CD4-positive, alpha-beta memory T cell (primary cell): Measurements from ENCODE around the gene MAN1A1. TPM values are rescaled to one million over a fixed set of nuclear protein-coding genes. Genes with fewer than 3 reads are reported as not detected.
"Not testable (repeated sequence)": the region's sequence is repeated elsewhere in the genome, so short reads cannot be mapped to it uniquely, and the experiment has no call there.

ENCODE experiments used
- CTCF ChIA-PET: fragments of 350-600 bp; sonication (Branson Sonifier 250); formaldehyde crosslinking; loops from one replicate; lab custom pipeline; 2021; ENCODE audit warnings: inconsistent platforms; ENCODE audit not compliant: partially characterized antibody; lab: Charles Lee
- POLR2A ChIA-PET: fragments of 350-600 bp; sonication (Branson Sonifier 250); formaldehyde crosslinking; loops from one replicate; lab custom pipeline; 2021; ENCODE audit not compliant: partially characterized antibody; lab: Charles Lee
- DNase-seq, 5 donors: peaks; one replicate each; pipeline versions ENCODE4 v3.0.0 to v3.0.0-alpha.2; 2020 to 2022; ENCODE audit warnings: mixed read lengths in 1 of 5
- H3K27ac ChIP-seq: one replicate; pipeline ENCODE4 v1.7.0; 2013; ENCODE audit warnings: low read depth, low read length
- H3K27me3 ChIP-seq: 2 replicates; pipeline ENCODE4 v1.7.0; 2013; ENCODE audit warnings: mild to moderate bottlenecking, low read length, moderate library complexity; ENCODE audit not compliant: insufficient read depth
- H3K36me3 ChIP-seq: 2 replicates; pipeline ENCODE4 v1.7.0; 2013; ENCODE audit warnings: mild to moderate bottlenecking, low read length, moderate library complexity; ENCODE audit not compliant: insufficient read depth
- H3K4me1 ChIP-seq: 2 replicates; pipeline ENCODE4 v1.7.0; 2013; ENCODE audit warnings: mild to moderate bottlenecking, low read length, moderate library complexity; ENCODE audit not compliant: insufficient read depth
- H3K4me3 ChIP-seq, 2 donors: one replicate each; pipeline ENCODE4 v1.7.0; 2013; ENCODE audit warnings: low read length in 2 of 2, mild to moderate bottlenecking in 1 of 2
- H3K9me3 ChIP-seq, 2 donors: one replicate each; pipeline ENCODE4 v1.7.0; 2013; ENCODE audit warnings: low read length in 2 of 2, control low read depth in 1 of 2; ENCODE audit not compliant: control insufficient read depth in 1 of 2
- H3K27ac Mint-ChIP-seq, 7 donors: one replicate each; pipeline ENCODE4 v1.8.0; 2020 to 2021; ENCODE audit warnings: mixed read lengths in 7 of 7, mild to moderate bottlenecking in 6 of 7, inconsistent platforms in 3 of 7, moderate library complexity in 3 of 7
- H3K27me3 Mint-ChIP-seq, 2 donors: one replicate each; pipeline ENCODE4 v1.8.0; 2020 to 2021; ENCODE audit warnings: mixed read lengths in 2 of 2
- H3K36me3 Mint-ChIP-seq, 2 donors: one replicate each; pipeline ENCODE4 v1.8.0; 2020 to 2021; ENCODE audit warnings: mixed read lengths in 2 of 2, inconsistent platforms in 1 of 2, mild to moderate bottlenecking in 1 of 2
- H3K4me1 Mint-ChIP-seq, 4 donors: one replicate each; pipeline ENCODE4 v1.8.0; 2020 to 2021; ENCODE audit warnings: mixed read lengths in 4 of 4, mild to moderate bottlenecking in 1 of 4
- H3K4me3 Mint-ChIP-seq, 8 donors: one replicate each; pipeline ENCODE4 v1.8.0; 2020 to 2021; ENCODE audit warnings: mixed read lengths in 8 of 8, mild to moderate bottlenecking in 7 of 8, moderate library complexity in 6 of 8, inconsistent platforms in 3 of 8
- H3K9me3 Mint-ChIP-seq, 8 donors: one replicate each; pipeline ENCODE4 v1.8.0; 2020 to 2021; ENCODE audit warnings: mixed read lengths in 8 of 8, mild to moderate bottlenecking in 5 of 8, inconsistent platforms in 3 of 8, moderate library complexity in 1 of 8
- intact Hi-C: fragments of 100-400 bp; cut with micrococcal nuclease; formaldehyde crosslinking; loops from one replicate; pipeline ENCODE4 v1.15.1; 2023
- polyA plus RNA-seq, 2 donors: library from polyadenylated mRNA; unstranded; fragments of 300-500 nt; fragmentation: Illumina TruSeq; gene quantifications; one replicate each; pipeline ENCODE4 v1.2.3, GENCODE V29; 2021
- total RNA-seq, 2 experiments: library from RNA; stranded (reverse); gene quantifications; one replicate each; pipeline ENCODE4 v1.2.3, GENCODE V29; 2021

Gene MAN1A1
- total and polyA plus RNA-seq, 4 experiments from 2014 or later, result 12.3 to 14.7 (median 12.3) TPM

GRCh38 chr6:119161438-119161837 is 188.1 kb downstream of the MAN1A1 start:
- CTCF ChIA-PET, result interaction anchor here (1.0 kb wide), 1 partner anchor 32 kb away, joined by 4 read pairs; no protein-coding TSS in a partner anchor
- H3K9me3 ChIP-seq, result no peaks in the 10 kb centered on the region
- H3K27me3 ChIP-seq, result peaks cover 1% of the 10 kb centered on the region
- Mint-ChIP-seq H3K27ac (no peak overlapping the region), H3K36me3 (no peaks in the 10 kb centered on the region), H3K4me1 (no peaks in the 10 kb centered on the region), H3K9me3 (peaks cover 0 to under 1% (median 0%) of the 10 kb centered on the region in 8 donors), H3K4me3 (no peak overlapping the region), H3K27me3 (peaks cover 19 to 23% of the 10 kb centered on the region in 2 donors)
- POLR2A ChIA-PET, result no interaction called here
- H3K36me3 ChIP-seq, result no peaks in the 10 kb centered on the region
- no peaks in the 10 kb centered on the region for H3K4me1 ChIP-seq
- no peak overlapping the region for H3K4me3 ChIP-seq
- no peak for DNase-seq
- H3K27ac ChIP-seq, result no peak overlapping the region
- intact Hi-C loops, result no loop called here

DNA sequence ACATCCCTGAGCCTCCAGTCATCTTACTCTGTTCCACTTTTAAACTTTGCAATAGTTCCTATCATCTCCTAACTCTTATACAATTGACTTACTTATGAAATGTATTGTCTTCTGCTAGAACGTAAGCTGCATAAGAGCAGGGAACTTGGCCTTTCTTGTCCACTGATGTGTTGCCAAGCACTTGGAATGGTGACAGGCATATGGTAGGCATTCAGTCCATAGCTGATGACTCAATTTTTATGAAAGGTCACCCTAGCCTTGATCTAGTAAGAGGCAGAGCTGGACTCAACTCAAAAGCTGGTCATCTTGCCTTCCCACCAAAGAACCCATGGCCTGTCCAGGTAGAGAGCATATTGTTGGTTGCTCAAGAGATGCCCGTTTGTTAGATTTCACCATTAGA is 188.7 kb downstream of the MAN1A1 start:
- H3K4me1 Mint-ChIP-seq, result no peaks in the 10 kb centered on the region

GRCh38 chr6:119158057-119158848 is 191.3 kb downstream of the MAN1A1 start:
- DNase-seq, result no peak
- no peak overlapping the region for H3K4me3 Mint-ChIP-seq

More for the DNA sequence above, 188.7 kb downstream of the MAN1A1 start:
- Histone ChIP-seq H3K4me1 (no peaks in the 10 kb centered on the region), H3K27ac (no peak overlapping the region), H3K27me3 (no peaks in the 10 kb centered on the region), H3K9me3 (no peaks in the 10 kb centered on the region), H3K36me3 (no peaks in the 10 kb centered on the region), H3K4me3 (no peak overlapping the region)
- no peaks in the 10 kb centered on the region for H3K9me3 Mint-ChIP-seq
- intact Hi-C loops, result no loop called here
- CTCF ChIA-PET, result no interaction called here
- no peaks in the 10 kb centered on the region for H3K36me3 Mint-ChIP-seq
- no peak overlapping the region for H3K4me3 Mint-ChIP-seq
- no peak for DNase-seq
- POLR2A ChIA-PET, result no interaction called here
- peaks cover 16 to 22% of the 10 kb centered on the region in 2 donors for H3K27me3 Mint-ChIP-seq
- H3K27ac Mint-ChIP-seq, result no peak overlapping the region

DNA sequence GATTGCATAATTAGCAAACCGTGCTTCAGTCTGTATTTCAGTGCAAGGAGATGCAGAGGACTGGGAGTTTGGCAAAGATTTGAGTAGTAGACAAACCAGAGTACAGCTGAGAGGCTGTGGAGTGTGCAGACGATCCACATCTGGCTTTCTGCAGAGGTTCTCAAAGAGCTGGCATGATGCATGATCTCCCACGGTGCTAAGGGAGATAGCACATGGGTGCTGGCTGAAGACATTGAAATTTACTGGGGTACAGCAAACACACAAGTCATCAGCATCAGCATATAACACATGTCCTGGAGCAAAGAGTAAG is 192.1 kb downstream of the MAN1A1 start:
- DNase-seq, result no peak
- no peak overlapping the region for H3K4me3 Mint-ChIP-seq
- H3K36me3 Mint-ChIP-seq, result no peaks in the 10 kb centered on the region
- no peaks in the 10 kb centered on the region for H3K9me3 Mint-ChIP-seq
- intact Hi-C loops, result no loop called here
- POLR2A ChIA-PET, result no interaction called here
- Histone ChIP-seq H3K36me3 (no peaks in the 10 kb centered on the region), H3K27me3 (no peaks in the 10 kb centered on the region), H3K4me3 (no peak overlapping the region), H3K9me3 (no peaks in the 10 kb centered on the region), H3K27ac (no peak overlapping the region), H3K4me1 (no peaks in the 10 kb centered on the region)
- CTCF ChIA-PET, result no interaction called here
- H3K4me1 Mint-ChIP-seq, result no peaks in the 10 kb centered on the region
- H3K27me3 Mint-ChIP-seq, result peaks cover 18 to 24% of the 10 kb centered on the region in 2 donors
- no peak overlapping the region for H3K27ac Mint-ChIP-seq

More at GRCh38 chr6:119158057-119158848, 191.3 kb downstream of the MAN1A1 start:
- no peaks in the 10 kb centered on the region for H3K36me3 Mint-ChIP-seq
- POLR2A ChIA-PET, result no interaction called here
- CTCF ChIA-PET, result interaction anchor here (0.6 kb wide), 1 partner anchor 14 kb away, joined by 3 read pairs; no protein-coding TSS in a partner anchor
- Histone ChIP-seq H3K4me3 (no peak overlapping the region), H3K27me3 (no peaks in the 10 kb centered on the region), H3K4me1 (no peaks in the 10 kb centered on the region), H3K9me3 (no peaks in the 10 kb centered on the region), H3K36me3 (no peaks in the 10 kb centered on the region), H3K27ac (no peak overlapping the region)
- H3K4me1 Mint-ChIP-seq, result no peaks in the 10 kb centered on the region
- H3K27ac Mint-ChIP-seq, result no peak overlapping the region
- no peaks in the 10 kb centered on the region for H3K9me3 Mint-ChIP-seq
- peaks cover 17 to 23% of the 10 kb centered on the region in 2 donors for H3K27me3 Mint-ChIP-seq
- intact Hi-C loops, result no loop called here

- Mint-ChIP-seq H3K4me1 (no peaks in the 10 kb centered on the region), H3K36me3 (no peaks in the 10 kb centered on the region), H3K4me3 (no peak overlapping the region), H3K27ac (no peak overlapping the region), H3K27me3 (peaks cover 16 to 22% of the 10 kb centered on the region in 2 donors), H3K9me3 (no peaks in the 10 kb centered on the region)
- CTCF ChIA-PET, result no interaction called here
- Histone ChIP-seq H3K4me3 (no peak overlapping the region), H3K9me3 (no peaks in the 10 kb centered on the region), H3K4me1 (no peaks in the 10 kb centered on the region), H3K36me3 (no peaks in the 10 kb centered on the region), H3K27me3 (no peaks in the 10 kb centered on the region), H3K27ac (no peak overlapping the region)
- POLR2A ChIA-PET, result no interaction called here
- no peak for DNase-seq
- intact Hi-C loops, result no loop called here
Measured at GRCh38 chr6:119156757-119157505, 192.6 kb downstream of the MAN1A1 start.

- H3K27me3 ChIP-seq, DNase-seq, POLR2A ChIA-PET, H3K9me3 Mint-ChIP-seq, H3K4me3 ChIP-seq, H3K36me3 ChIP-seq, H3K27ac ChIP-seq, H3K36me3 Mint-ChIP-seq, H3K4me3 Mint-ChIP-seq, intact Hi-C loops, H3K27ac Mint-ChIP-seq, H3K4me1 Mint-ChIP-seq, CTCF ChIA-PET, H3K4me1 ChIP-seq, H3K9me3 ChIP-seq: not testable (repeated sequence)
- peaks cover 14 to 23% of the 10 kb centered on the region in 2 donors for H3K27me3 Mint-ChIP-seq
Measured at GRCh38 chr6:119156082-119156481, 193.5 kb downstream of the MAN1A1 start.

DNA sequence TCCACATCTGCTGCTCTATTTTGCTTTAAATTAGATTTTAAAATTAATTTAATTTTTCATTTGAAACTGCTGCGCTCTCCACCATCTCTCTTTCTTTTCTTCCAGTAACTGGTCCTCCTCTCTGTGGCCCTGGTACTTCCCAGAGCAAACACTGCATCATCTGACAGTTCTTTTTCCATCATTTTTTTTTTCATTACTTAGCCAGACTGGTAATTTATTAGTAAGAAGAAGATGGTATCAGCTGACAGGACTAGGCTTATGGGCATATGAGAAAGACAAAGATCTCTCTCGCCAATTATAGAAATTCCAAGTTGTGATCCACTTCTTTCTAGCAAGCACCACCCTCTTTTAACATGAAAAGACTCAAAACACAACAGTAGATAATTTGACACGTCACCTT is 197.4 kb downstream of the MAN1A1 start:
- DNase-seq, result no peak
- intact Hi-C loops, result no loop called here
- CTCF ChIA-PET, result no interaction called here
- H3K4me3 ChIP-seq, result no peak overlapping the region
- no peaks in the 10 kb centered on the region for H3K36me3 Mint-ChIP-seq
- H3K9me3 Mint-ChIP-seq, result peaks cover 0 to 8% (median 0%) of the 10 kb centered on the region in 8 donors
- H3K27me3 Mint-ChIP-seq, result peaks cover 6 to 14% of the 10 kb centered on the region in 2 donors
- H3K4me1 ChIP-seq, result no peaks in the 10 kb centered on the region
- no peaks in the 10 kb centered on the region for H3K36me3 ChIP-seq
- no peaks in the 10 kb centered on the region for H3K4me1 Mint-ChIP-seq
- no peaks in the 10 kb centered on the region for H3K9me3 ChIP-seq
- H3K27ac Mint-ChIP-seq, result no peak overlapping the region
- POLR2A ChIA-PET, result no interaction called here
- no peak overlapping the region for H3K27ac ChIP-seq
- H3K27me3 ChIP-seq, result no peaks in the 10 kb centered on the region
- no peak overlapping the region for H3K4me3 Mint-ChIP-seq
